H1 (cell line): ENCODE measurements around the gene FOXO6. TPM values are rescaled to one million over a fixed set of nuclear protein-coding genes. Genes with fewer than 3 reads are reported as not detected.

Source experiments
- CTCF ChIA-PET: fragments of 300-600 bp; sonication (Branson Sonifier 250); formaldehyde crosslinking; loops from one replicate; lab custom pipeline; 2021; ENCODE audit not compliant: partially characterized antibody; lab: Charles Lee
- POLR2A ChIA-PET: fragments of 300-600 bp; sonication (Branson Sonifier 250); formaldehyde crosslinking; loops from one replicate; lab custom pipeline; 2021; ENCODE audit warnings: inconsistent platforms; ENCODE audit not compliant: partially characterized antibody; lab: Charles Lee
- DNase-seq, 2 experiments: peaks; one replicate each; pipeline versions ENCODE4 v3.0.0 to v3.0.0-alpha.2; 2010 to 2022; ENCODE audit warnings: low spot score in 2 of 2, low read depth in 1 of 2, mixed read lengths in 1 of 2
- FAIRE-seq: peaks from 2 replicates; lab custom pipeline; 2011; peaks lifted over from hg19 to GRCh38; lab: Jason Lieb, UNC
- H2AFZ ChIP-seq: 2 replicates; pipeline ENCODE4 v1.8.1; 2012; ENCODE audit warnings: low read length, inconsistent platforms
- H2AK5ac ChIP-seq: 2 replicates; pipeline ENCODE4 v1.6.1; 2013; ENCODE audit warnings: low read depth, low read length
- H2BK120ac ChIP-seq: replicated peaks from 2 replicates; pipeline ENCODE3; 2013; ENCODE audit warnings: low read depth, low read length, inconsistent platforms
- H2BK12ac ChIP-seq: 2 replicates; pipeline ENCODE4 v1.6.1; 2013; ENCODE audit warnings: low read depth, low read length
- H2BK15ac ChIP-seq: 2 replicates; pipeline ENCODE4 v1.6.1; 2013; ENCODE audit warnings: low read length
- H2BK20ac ChIP-seq: 2 replicates; pipeline ENCODE4 v1.6.1; 2013; ENCODE audit warnings: low read length
- H2BK5ac ChIP-seq: 2 replicates; pipeline ENCODE4 v1.6.1; 2013; ENCODE audit warnings: low read depth, low read length
- H3K14ac ChIP-seq: 2 replicates; pipeline ENCODE4 v1.6.1; 2013; ENCODE audit warnings: inconsistent platforms; ENCODE audit not compliant: insufficient read length
- H3K18ac ChIP-seq: 2 replicates; pipeline ENCODE4 v1.6.1; 2013; ENCODE audit warnings: low read length; ENCODE audit errors: extremely low read depth
- H3K23ac ChIP-seq: 2 replicates; pipeline ENCODE4 v1.6.1; 2013; ENCODE audit warnings: inconsistent platforms; ENCODE audit not compliant: insufficient read length
- H3K23me2 ChIP-seq: 2 replicates; pipeline ENCODE4 v1.6.1; 2013; ENCODE audit warnings: low read depth, low read length
- H3K27ac ChIP-seq: 2 replicates; pipeline ENCODE4 v1.6.1; 2011; ENCODE audit warnings: low read depth, low read length, inconsistent platforms
- H3K27me3 ChIP-seq, 4 experiments: replicated peaks in 1 of 4; 1 replicate in 1 of 4; 2 replicates in 3 of 4; pipeline versions ENCODE4 v1.6.1 to v1.8.1; 2011 to 2013; ENCODE audit warnings: low read length in 3 of 4, mild to moderate bottlenecking in 3 of 4, inconsistent platforms in 2 of 4, mixed read lengths in 2 of 4, moderate library complexity in 1 of 4; ENCODE audit not compliant: control insufficient read depth in 3 of 4, insufficient read depth in 3 of 4; ENCODE audit errors: extremely low read depth in 1 of 4
- H3K36me3 ChIP-seq, 4 experiments: 2 replicates each; pipeline versions ENCODE4 v1.6.1 to v1.8.1; 2011 to 2013; ENCODE audit warnings: mild to moderate bottlenecking in 4 of 4, low read length in 3 of 4, moderate library complexity in 2 of 4, control low read depth in 1 of 4, inconsistent platforms in 1 of 4; ENCODE audit not compliant: insufficient read depth in 4 of 4, control insufficient read depth in 2 of 4
- H3K4ac ChIP-seq: replicated peaks from 2 replicates; pipeline ENCODE3; 2013; ENCODE audit warnings: low read length, low read depth, mixed read lengths, inconsistent platforms; ENCODE audit not compliant: insufficient read length
- H3K4me1 ChIP-seq, 4 experiments: replicated peaks in 1 of 4; 1 replicate in 1 of 4; 2 replicates in 3 of 4; pipeline versions ENCODE4 v1.6.1 to v1.8.1; 2011 to 2013; ENCODE audit warnings: low read length in 3 of 4, inconsistent platforms in 2 of 4, mixed read lengths in 1 of 4; ENCODE audit not compliant: insufficient read depth in 4 of 4, control insufficient read depth in 3 of 4
- H3K4me2 ChIP-seq, 2 experiments: 2 replicates each; pipeline versions ENCODE4 v1.6.1 to v1.8.1; 2011 to 2013; ENCODE audit warnings: low read depth in 2 of 2, low read length in 2 of 2, control low read depth in 1 of 2, inconsistent platforms in 1 of 2, mild to moderate bottlenecking in 1 of 2; ENCODE audit not compliant: insufficient read depth in 1 of 2
- H3K4me3 ChIP-seq, 4 experiments: fragments of 200-600, 300-600 bp in 1 of 4; sonication (generic), shearing (Covaris generic), sonication (Bioruptor Twin) in 1 of 4; 2 replicates each; pipeline versions ENCODE4 v1.5.1 to v1.8.1; 2011 to 2016; ENCODE audit warnings: low read length in 4 of 4, low read depth in 3 of 4, control low read depth in 2 of 4, inconsistent platforms in 2 of 4, mild to moderate bottlenecking in 2 of 4, mixed read lengths in 1 of 4, moderate library complexity in 1 of 4; ENCODE audit not compliant: insufficient read depth in 2 of 4; ENCODE audit errors: extremely low read depth in 1 of 4
- H3K56ac ChIP-seq: replicated peaks from 2 replicates; pipeline ENCODE3; 2013; ENCODE audit warnings: low read depth, mild to moderate bottlenecking, mixed read lengths, low read length, inconsistent platforms; ENCODE audit not compliant: insufficient read length
- H3K79me1 ChIP-seq: 2 replicates; pipeline ENCODE4 v1.6.1; 2013; ENCODE audit warnings: low read depth, low read length, control low read depth
- H3K79me2 ChIP-seq, 2 experiments: 2 replicates each; pipeline versions ENCODE4 v1.6.1 to v1.8.1; 2012 to 2013; ENCODE audit warnings: low read length in 2 of 2, mild to moderate bottlenecking in 2 of 2, inconsistent platforms in 1 of 2; ENCODE audit not compliant: insufficient read depth in 2 of 2, control insufficient read depth in 1 of 2
- H3K9ac ChIP-seq, 4 experiments: replicated peaks in 1 of 4; 1 replicate in 1 of 4; 2 replicates in 3 of 4; pipeline versions ENCODE4 v1.6.1 to v1.8.1; 2011 to 2013; ENCODE audit warnings: low read depth in 3 of 4, low read length in 3 of 4, control low read depth in 2 of 4, mild to moderate bottlenecking in 2 of 4, moderate library complexity in 2 of 4, inconsistent platforms in 1 of 4; ENCODE audit errors: extremely low read depth in 1 of 4
- H3K9me3 ChIP-seq, 2 experiments: 2 replicates each; pipeline versions ENCODE4 v1.6.1 to v1.8.1; 2012 to 2013; ENCODE audit warnings: mild to moderate bottlenecking in 2 of 2, moderate library complexity in 2 of 2, control low read depth in 1 of 2, inconsistent platforms in 1 of 2, low read depth in 1 of 2, low read length in 1 of 2, mixed read lengths in 1 of 2; ENCODE audit not compliant: insufficient read depth in 2 of 2
- H4K20me1 ChIP-seq, 2 experiments: replicated peaks in 1 of 2; 2 replicates each; pipeline versions ENCODE3 to v1.8.1; 2011 to 2013; ENCODE audit warnings: inconsistent platforms in 2 of 2, low read length in 2 of 2, mild to moderate bottlenecking in 1 of 2; ENCODE audit not compliant: insufficient read depth in 2 of 2, control insufficient read depth in 1 of 2
- H4K5ac ChIP-seq: 2 replicates; pipeline ENCODE4 v1.6.1; 2013; ENCODE audit warnings: low read length, low read depth, mixed read lengths, inconsistent platforms; ENCODE audit not compliant: insufficient read length
- H4K8ac ChIP-seq: 2 replicates; pipeline ENCODE4 v1.8.0; 2013; ENCODE audit warnings: mild to moderate bottlenecking, moderate library complexity, low read length, inconsistent platforms; ENCODE audit not compliant: insufficient read depth; ENCODE audit errors: extremely low read depth
- H4K91ac ChIP-seq: replicated peaks from 2 replicates; pipeline ENCODE3; 2013; ENCODE audit warnings: low read length, mixed read lengths, inconsistent platforms; ENCODE audit not compliant: insufficient read length
- EZH2 ChIP-seq: fragments of 200-600 bp; sonication (generic); IDR thresholded peaks from 2 replicates; pipeline ENCODE4 v1.7.1; 2012; ENCODE audit warnings: low read depth, mild to moderate bottlenecking, moderate library complexity, low read length, inconsistent platforms; ENCODE audit not compliant: severe bottlenecking
- FOSL1 ChIP-seq: IDR thresholded peaks from 2 replicates; pipeline ENCODE4 v1.6.1; 2011; ENCODE audit warnings: mild to moderate bottlenecking, low read depth, low read length, moderate library complexity; ENCODE audit not compliant: insufficient read depth
- JUND ChIP-seq: IDR thresholded peaks from 2 replicates; pipeline ENCODE4 v1.6.1; 2011; ENCODE audit warnings: mild to moderate bottlenecking, improper control_type of control experiment, low read length
- KDM4A ChIP-seq: IDR thresholded peaks from one replicate; pipeline ENCODE4 v1.7.1; 2012; ENCODE audit warnings: low read depth, mild to moderate bottlenecking, moderate library complexity, low read length, inconsistent platforms; ENCODE audit not compliant: severe bottlenecking
- NRF1 ChIP-seq: IDR thresholded peaks from 2 replicates; pipeline ENCODE4 v1.6.1; 2011; ENCODE audit warnings: mild to moderate bottlenecking, low read depth, low read length, improper control_type of control experiment
- SIRT6 ChIP-seq: IDR thresholded peaks from one replicate; pipeline ENCODE4 v1.7.1; 2012; ENCODE audit warnings: low read length, inconsistent platforms
- TAF1 ChIP-seq: IDR thresholded peaks from 2 replicates; pipeline ENCODE4 v1.6.1; 2011; ENCODE audit warnings: mild to moderate bottlenecking, low read depth, low read length
- TCF12 ChIP-seq: IDR thresholded peaks from 2 replicates; pipeline ENCODE4 v1.6.1; 2011; ENCODE audit warnings: low read depth, mild to moderate bottlenecking, low read length
- USF2 ChIP-seq: IDR thresholded peaks from 2 replicates; pipeline ENCODE4 v1.6.1; 2011; ENCODE audit warnings: low read length, improper control_type of control experiment
- WGBS, 2 experiments: shearing (Covaris generic) in 1 of 2; methylation state at CpG; one replicate each; pipeline versions ENCODE4 v1.1.6 to v1.1.7; 2013 to 2015; ENCODE audit warnings: low lambda C conversion rate in 2 of 2, mixed read lengths in 2 of 2, inconsistent platforms in 1 of 2, low coverage in 1 of 2, missing lambda C conversion rate in 1 of 2; ENCODE audit not compliant: insufficient replicate concordance in 2 of 2, insufficient coverage in 1 of 2, insufficient read length in 1 of 2; ENCODE audit errors: extremely low coverage in 1 of 2, missing lambda C conversion rate in 1 of 2; 5-methylcytosine and 5-hydroxymethylcytosine counted together
- polyA plus RNA-seq, 7 experiments: library from polyadenylated mRNA; depleted of rRNA in 3 of 7; stranded (reverse) in 5 of 7; unstranded in 2 of 7; fragments of >200 nt in 5 of 7; fragments of 200-250 nt in 2 of 7; gene quantifications; 1 replicate in 5 of 7; 2 replicates in 1 of 7; 4 replicates in 1 of 7; pipeline versions ENCODE4 v1.2.1 to v1.2.3, GENCODE V29; 2011 to 2013; ENCODE audit warnings: missing spikeins in 2 of 7, mixed read lengths in 2 of 7
- total RNA-seq: library from RNA; stranded (reverse); fragmentation: NEBNext Ultra II Directional; extraction: Animal tissue kit (Norgen Biotek cat#: 25700); gene quantifications from 2 replicates; pipeline ENCODE4 v1.2.1, GENCODE V29; 2021

The FOXO6 gene
- total and polyA plus RNA-seq, 2 of the 8 experiments (the other 6 are each of a cell fraction or from before 2014, with no cell fraction given), result 0.59 to 3.0 TPM

- Histone ChIP-seq H2AFZ (no peak overlapping the region), H3K18ac (no peak overlapping the region), H4K20me1 (no peaks in the 10 kb centered on the region), H3K27ac (no peak overlapping the region), H3K4me3 (no peak overlapping the region), H2BK12ac (no peak overlapping the region), H2BK5ac (no peak overlapping the region), H3K9ac (no peak overlapping the region), H4K91ac (no peak overlapping the region), H2AK5ac (no peak overlapping the region), H3K14ac (no peak overlapping the region), H3K23ac (no peak overlapping the region), H2BK15ac (no peak overlapping the region), H3K23me2 (no peaks in the 10 kb centered on the region), H3K79me2 (no peaks in the 10 kb centered on the region), H2BK120ac (no peak overlapping the region), H4K8ac (no peak overlapping the region), H3K9me3 (no peaks in the 10 kb centered on the region), H3K4me2 (no peak overlapping the region), H3K4me1 (no peaks in the 10 kb centered on the region), H3K79me1 (no peaks in the 10 kb centered on the region), H3K27me3 (peaks cover 0 to 2% (median 0%) of the 10 kb centered on the region in 4 experiments; a peak in 2 of 7 replicates), H2BK20ac (no peak overlapping the region), H3K4ac (no peak overlapping the region), H4K5ac (no peak overlapping the region), H3K56ac (no peak overlapping the region), H3K36me3 (no peaks in the 10 kb centered on the region)
- CTCF ChIA-PET, result interaction anchor here (1.0 to 3.7 kb wide), 6 partner anchors 11 to 69 kb away, joined by 3 to 18 read pairs (median 5); no protein-coding TSS in a partner anchor
- 81% methylated on average over 4 of the region's 4 CpGs; no CpG with 5 or more reads in 1 of the 2 experiments for WGBS, 2 experiments
- POLR2A ChIA-PET, result interaction anchor here (0.7 kb wide), 1 partner anchor 148 kb away, joined by 3 read pairs; no protein-coding TSS in a partner anchor
- FAIRE-seq, result no peak
- DNase-seq, result peak in 1 of 2 experiments; percentile 13
- TF ChIP-seq TCF12 (no peak), KDM4A (no peak), NRF1 (no peak), EZH2 (no peak), USF2 (no peak), FOSL1 (no peak), SIRT6 (no peak), TAF1 (no peak), JUND (no peak)
Observed at GRCh38 chr1:41348394-41348793, 12.8 kb upstream of the FOXO6 start.
